ENCODE results near the gene OSTM1.

- TF ChIP-seq GATA3 (IDR thresholded peaks at IDR 0.05; ENCODE audit: low read depth, low read length), result no peak
- TF ChIP-seq GATA2 (IDR thresholded peaks at IDR 0.05; ENCODE audit: low read depth, low read length), result no peak
These were observed 64.6 kb downstream of the OSTM1 start for GRCh38 chr6:108009894-108010293.

Measured in SH-SY5Y (cell line).